Psoas muscle (tissue), 8 donors: ENCODE data around the gene ANK2. TPM values are rescaled to one million over a fixed set of nuclear protein-coding genes. Genes with fewer than 3 reads are reported as not detected.

Experiments
- ATAC-seq, 4 donors: fragments of 200-7000 bp; cut with Tn5 transposase; one replicate each; pipeline ENCODE4 v1.9.1; 2020; ENCODE audit warnings: moderate library complexity in 3 of 4, mild to moderate bottlenecking in 2 of 4
- DNase-seq, 2 donors: peaks; one replicate each; pipeline ENCODE4 v3.0.0-alpha.2; 2020
- H3K27ac ChIP-seq: fragments of 200-600 bp; one replicate; pipeline ENCODE4 v1.8.0; 2022
- H3K27me3 ChIP-seq, 3 donors: fragments of 200-600 bp in 1 of 3; one replicate each; pipeline versions ENCODE4 v1.6.1 to v1.8.0; 2013 to 2022; ENCODE audit warnings: low read length in 2 of 3, mild to moderate bottlenecking in 2 of 3, moderate library complexity in 1 of 3; ENCODE audit not compliant: insufficient read depth in 3 of 3
- H3K36me3 ChIP-seq, 2 donors: fragments of 200-600 bp in 1 of 2; one replicate each; pipeline versions ENCODE4 v1.6.1 to v1.8.0; 2013 to 2022; ENCODE audit warnings: low read depth in 1 of 2, mild to moderate bottlenecking in 1 of 2, moderate library complexity in 1 of 2; ENCODE audit not compliant: insufficient read depth in 1 of 2
- H3K4me1 ChIP-seq: fragments of 200-600 bp; one replicate; pipeline ENCODE4 v1.8.0; 2022
- H3K4me3 ChIP-seq: fragments of 200-600 bp; one replicate; pipeline ENCODE4 v1.8.0; 2022; ENCODE audit warnings: mild to moderate bottlenecking
- H3K9me3 ChIP-seq: fragments of 200-600 bp; one replicate; pipeline ENCODE4 v1.8.0; 2022
- WGBS, 3 donors: extraction: QIAGEN DNeasy Blood & Tissue Kit; methylation state at CpG; one replicate each; pipeline versions ENCODE4 v1.1.6 to v1.1.7; 2013; 5-methylcytosine and 5-hydroxymethylcytosine counted together
- intact Hi-C, 2 donors: fragments of 100-400 bp; cut with DNase I; formaldehyde crosslinking; loops; one replicate each; pipeline versions ENCODE4 v1.11.0 to v1.14.2; 2022
- polyA plus RNA-seq, 3 donors: library from polyadenylated mRNA; stranded (reverse); fragments of 200-250 nt; gene quantifications; one replicate each; pipeline ENCODE4 v1.2.3, GENCODE V29; 2013
- total RNA-seq, 4 donors: library from RNA; stranded (reverse); fragmentation: NEBNext Ultra II Directional in 2 of 4; extraction: Animal tissue kit (Norgen Biotek cat#: 25700) in 2 of 4; gene quantifications; one replicate each; pipeline versions ENCODE4 v1.2.1 to v1.2.4, GENCODE V29; 2021 to 2023
- TF ChIP-seq, protein P1 (sequence below): fragments of 200-600 bp; IDR thresholded peaks from one replicate; pipeline ENCODE4 v1.8.0; 2022; ENCODE audit warnings: antibody characterized with exemption
- donor health status: healthy with polysubstance abuse.
- donor health status: DM: no; HTN: no; CAD: no; lungs with moderate emphysema.
- donor health status: Bipolar disorder and iron deficiency.
- donor health status: healthy.
- donor health status: DM: yes; HTN: yes; CAD: no.
- donor health status: DM: no; HTN: no; CAD: no.
- donor health status: DM: no; HTN: no; CAD: no.
- donor health status: DM: yes; HTN: yes; CAD: no.

ANK2 gene
- total and polyA plus RNA-seq, 7 donors, result 14.1 to 153 (median 78.5) TPM

GRCh38 chr4:113398441-113399143 lies 349.1 kb downstream of the ANK2 start:
- Histone ChIP-seq H3K36me3 (no peaks in the 10 kb centered on the region), H3K4me1 (no peaks in the 10 kb centered on the region), H3K4me3 (no peak overlapping the region), H3K27ac (no peak overlapping the region), H3K27me3 (no peaks in the 10 kb centered on the region), H3K9me3 (no peaks in the 10 kb centered on the region)
- TF ChIP-seq, protein P1, sequence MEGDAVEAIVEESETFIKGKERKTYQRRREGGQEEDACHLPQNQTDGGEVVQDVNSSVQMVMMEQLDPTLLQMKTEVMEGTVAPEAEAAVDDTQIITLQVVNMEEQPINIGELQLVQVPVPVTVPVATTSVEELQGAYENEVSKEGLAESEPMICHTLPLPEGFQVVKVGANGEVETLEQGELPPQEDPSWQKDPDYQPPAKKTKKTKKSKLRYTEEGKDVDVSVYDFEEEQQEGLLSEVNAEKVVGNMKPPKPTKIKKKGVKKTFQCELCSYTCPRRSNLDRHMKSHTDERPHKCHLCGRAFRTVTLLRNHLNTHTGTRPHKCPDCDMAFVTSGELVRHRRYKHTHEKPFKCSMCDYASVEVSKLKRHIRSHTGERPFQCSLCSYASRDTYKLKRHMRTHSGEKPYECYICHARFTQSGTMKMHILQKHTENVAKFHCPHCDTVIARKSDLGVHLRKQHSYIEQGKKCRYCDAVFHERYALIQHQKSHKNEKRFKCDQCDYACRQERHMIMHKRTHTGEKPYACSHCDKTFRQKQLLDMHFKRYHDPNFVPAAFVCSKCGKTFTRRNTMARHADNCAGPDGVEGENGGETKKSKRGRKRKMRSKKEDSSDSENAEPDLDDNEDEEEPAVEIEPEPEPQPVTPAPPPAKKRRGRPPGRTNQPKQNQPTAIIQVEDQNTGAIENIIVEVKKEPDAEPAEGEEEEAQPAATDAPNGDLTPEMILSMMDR, result no peak
- DNase-seq (no peak), ATAC-seq (no peak)
- intact Hi-C loops, result loop anchor here (5.0 to 10.0 kb wide), 5 partner anchors 136 to 776 kb away; no protein-coding TSS in a partner anchor
- 84 to 96% (median 95%) methylated on average over 7 to 8 of the region's 8 CpGs for WGBS, 3 donors

DNA sequence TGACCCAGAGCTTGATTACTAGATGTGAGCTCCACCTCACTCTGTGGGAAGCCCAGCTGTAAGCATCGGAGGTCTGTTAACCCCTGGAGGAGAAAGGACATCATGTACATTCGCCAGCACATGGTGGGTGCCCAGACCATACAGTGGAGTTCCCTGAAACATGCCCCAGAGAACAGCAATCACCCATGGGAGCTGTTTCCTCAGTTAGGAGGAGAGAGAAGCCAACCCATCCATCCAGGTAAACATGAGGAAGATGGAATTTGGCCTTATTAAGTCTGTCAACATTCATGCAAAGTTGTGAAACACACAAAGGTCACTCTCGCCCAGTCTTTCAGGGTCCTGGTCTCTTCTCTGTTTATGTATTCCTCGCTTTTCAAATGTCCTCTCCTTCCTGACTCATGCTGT lies 354.7 kb downstream of the ANK2 start:
- Histone ChIP-seq H3K4me1 (peaks cover 4% of the 10 kb centered on the region), H3K27ac (no peak overlapping the region), H3K4me3 (no peak overlapping the region), H3K36me3 (no peaks in the 10 kb centered on the region), H3K9me3 (no peaks in the 10 kb centered on the region), H3K27me3 (no peaks in the 10 kb centered on the region)
- DNase-seq (no peak), ATAC-seq (no peak)
- TF ChIP-seq, protein P1, result no peak
- intact Hi-C loops, result no loop called here
- WGBS, 3 donors, result 96 to 100% (median 98%) methylated on average over 4 of the region's 4 CpGs

DNA sequence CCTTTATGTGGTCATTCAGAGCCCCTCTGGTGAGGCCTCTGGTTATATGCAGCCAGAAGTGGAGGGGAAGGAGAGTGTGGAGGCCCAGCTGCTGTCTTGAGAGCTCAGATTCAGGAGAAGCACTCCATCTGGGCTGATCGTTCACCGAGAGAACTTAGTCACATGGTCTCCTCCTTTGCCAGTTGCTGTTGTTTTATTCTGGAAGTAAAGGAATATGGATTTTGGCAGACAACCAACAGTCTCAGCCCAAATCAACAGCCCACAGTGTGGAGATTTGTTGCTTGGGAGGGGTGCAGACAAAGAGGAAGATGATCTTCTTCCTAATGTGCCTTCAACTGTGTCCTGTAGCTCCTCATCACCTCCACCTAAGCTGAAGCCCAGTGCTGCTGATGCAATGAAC lies 355.4 kb downstream of the ANK2 start:
- no peak for DNase-seq

DNA sequence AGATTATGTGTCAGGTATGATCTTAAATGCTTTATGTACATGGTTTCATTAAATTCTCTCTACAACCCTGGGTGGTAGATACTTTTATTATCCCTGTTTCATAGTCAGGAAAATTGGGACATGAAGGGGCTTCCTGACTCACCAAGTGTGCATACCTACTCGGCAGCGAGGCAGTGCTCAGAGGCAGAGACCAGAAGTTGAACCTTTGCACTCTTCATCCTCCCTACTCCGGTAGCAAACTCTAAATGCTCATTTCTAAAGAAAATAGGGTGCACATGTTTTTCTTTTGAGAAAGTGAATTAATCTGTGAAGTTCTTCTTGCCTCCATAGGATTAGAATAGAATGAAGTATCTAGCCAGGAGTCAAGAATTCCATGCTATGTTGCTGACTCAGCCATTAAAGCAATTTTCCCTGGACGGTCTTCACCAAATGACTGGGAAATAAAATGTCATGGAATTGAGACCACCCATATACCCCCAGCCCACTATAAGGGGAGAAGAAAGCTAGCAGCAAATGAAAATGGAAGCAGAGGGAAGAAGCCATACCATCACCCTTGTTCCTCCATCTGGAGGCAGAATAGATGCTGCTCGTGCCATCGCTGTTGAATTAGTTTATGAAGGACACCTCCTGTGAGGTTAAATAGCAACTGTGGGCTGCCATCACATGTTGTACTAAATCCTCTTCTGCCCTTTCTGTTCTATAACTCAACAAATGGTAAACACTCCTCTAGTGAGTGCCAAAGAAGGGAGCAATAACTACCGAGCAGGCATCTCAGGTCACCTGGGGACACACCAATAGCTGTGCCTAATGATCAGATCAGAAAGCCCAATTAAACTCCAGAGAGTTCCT lies 356.6 kb downstream of the ANK2 start:
- TF ChIP-seq, protein P1, result no peak
- H3K27ac ChIP-seq, result peak overlapping the region; percentile 42
- no peaks in the 10 kb centered on the region for H3K9me3 ChIP-seq
- H3K27me3 ChIP-seq, result no peaks in the 10 kb centered on the region
- H3K4me3 ChIP-seq, result peak overlapping the region; percentile 45
- ATAC-seq (no peak), DNase-seq (no peak)
- no peaks in the 10 kb centered on the region for H3K36me3 ChIP-seq
- intact Hi-C loops, result no loop called here
- peaks cover 4% of the 10 kb centered on the region for H3K4me1 ChIP-seq
- WGBS, 3 donors, result 67 to 74% (median 70%) methylated on average over 7 of the region's 7 CpGs

More for the DNA sequence above, 355.4 kb downstream of the ANK2 start:
- intact Hi-C loops, result no loop called here
- no peak overlapping the region for H3K27ac ChIP-seq
- no peak overlapping the region for H3K4me3 ChIP-seq
- no peaks in the 10 kb centered on the region for H3K27me3 ChIP-seq
- ATAC-seq, result no peak
- WGBS, 3 donors, result 34 to 44% (median 35%) methylated on average over 2 of the region's 2 CpGs
- TF ChIP-seq, protein P1, result no peak
- H3K4me1 ChIP-seq, result peaks cover 4% of the 10 kb centered on the region
- no peaks in the 10 kb centered on the region for H3K9me3 ChIP-seq
- H3K36me3 ChIP-seq, result no peaks in the 10 kb centered on the region
